Measurements from ENCODE around the gene NFATC4.

DNA sequence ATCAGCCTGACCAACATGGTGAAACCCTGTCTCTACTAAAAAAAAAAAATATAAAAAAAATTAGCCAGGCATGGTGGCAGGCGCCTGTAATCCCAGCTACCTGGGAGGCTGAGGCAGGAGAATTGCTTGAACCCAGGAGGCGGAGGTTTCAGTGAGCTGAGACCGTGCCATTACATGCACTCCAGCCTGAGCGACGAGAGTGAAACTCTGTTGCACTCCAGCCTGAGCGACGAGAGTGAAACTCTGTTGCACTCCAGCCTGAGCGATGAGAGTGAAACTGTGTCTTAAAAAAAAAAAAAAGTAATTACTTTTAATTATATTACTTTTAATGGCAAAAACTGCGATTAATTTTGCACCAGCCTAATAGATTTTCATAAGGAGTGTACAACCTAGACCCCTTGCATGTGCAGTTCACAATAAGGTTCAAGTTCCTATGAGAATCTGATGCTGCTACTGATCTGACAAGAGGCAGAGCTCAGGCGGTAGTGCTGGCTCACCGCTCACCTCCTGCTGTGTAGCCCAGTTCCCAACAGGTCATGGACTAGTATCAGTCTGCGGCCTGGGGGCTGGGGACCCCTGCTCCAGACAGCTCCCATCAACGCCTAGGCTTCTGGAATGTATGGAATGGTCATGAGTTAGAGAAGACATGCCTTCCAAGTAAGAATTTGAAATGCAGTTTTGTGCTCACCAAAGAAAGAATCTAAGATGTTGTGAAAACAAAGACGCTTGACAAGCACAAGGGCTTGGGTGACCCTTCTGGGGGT lies 46.6 kb upstream of the NFATC4 start:
- no peak for TF ChIP-seq POLR2A (IDR thresholded peaks at IDR 0.05)
- no peak for TF ChIP-seq POLR2AphosphoS5 (IDR thresholded peaks at IDR 0.05)
- no peak for TF ChIP-seq EP300 (IDR thresholded peaks at IDR 0.05)

All from upper lobe of left lung (tissue), 4 donors.